ENCODE results near the gene ODC1.
"Not testable (repeated sequence)": the region's sequence is repeated elsewhere in the genome, so short reads cannot be mapped to it uniquely, and the experiment has no call there.

The ODC1 gene

DNA sequence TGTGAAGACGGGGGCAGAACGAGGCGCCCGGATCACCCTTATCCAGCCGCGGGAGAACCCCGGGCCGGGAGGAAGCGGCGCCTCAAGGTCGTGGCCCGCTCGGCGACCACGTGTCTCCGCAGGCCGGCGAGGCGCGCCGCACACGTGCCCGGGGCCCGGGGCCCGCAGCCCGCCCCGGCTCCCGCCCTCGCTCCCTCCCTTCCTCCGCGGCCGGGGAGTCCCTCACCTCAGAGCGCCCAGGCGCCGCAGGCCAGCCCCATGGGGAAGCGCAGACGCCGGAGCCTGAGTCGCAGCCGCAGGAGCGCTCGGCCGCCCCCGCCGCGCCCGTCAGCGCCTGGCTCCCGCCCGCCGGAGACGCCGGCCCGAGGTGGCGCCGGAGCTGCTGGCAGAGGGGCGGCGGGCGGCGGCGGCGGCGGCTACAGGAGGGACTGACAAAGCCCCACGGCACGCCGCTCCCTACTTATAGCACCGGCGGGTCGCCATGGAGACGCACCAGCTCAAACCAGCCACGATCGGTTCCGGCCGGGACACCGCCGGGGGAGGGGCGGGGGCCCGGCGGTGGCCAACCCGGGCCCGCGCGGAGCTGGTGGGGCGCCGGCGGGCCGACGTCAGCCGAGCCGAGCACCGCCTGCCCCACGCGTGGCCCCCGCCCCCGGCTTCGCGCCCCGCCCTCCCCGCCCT lies at the start of gene ODC1:
TSS of gene ODC1 (minus strand) at position 433 of the 681 bp plus-strand sequence. CDS start 3,295 bp downstream, outside the sequence.
- peak; percentile 95 to 98 for DNase-seq

DNA sequence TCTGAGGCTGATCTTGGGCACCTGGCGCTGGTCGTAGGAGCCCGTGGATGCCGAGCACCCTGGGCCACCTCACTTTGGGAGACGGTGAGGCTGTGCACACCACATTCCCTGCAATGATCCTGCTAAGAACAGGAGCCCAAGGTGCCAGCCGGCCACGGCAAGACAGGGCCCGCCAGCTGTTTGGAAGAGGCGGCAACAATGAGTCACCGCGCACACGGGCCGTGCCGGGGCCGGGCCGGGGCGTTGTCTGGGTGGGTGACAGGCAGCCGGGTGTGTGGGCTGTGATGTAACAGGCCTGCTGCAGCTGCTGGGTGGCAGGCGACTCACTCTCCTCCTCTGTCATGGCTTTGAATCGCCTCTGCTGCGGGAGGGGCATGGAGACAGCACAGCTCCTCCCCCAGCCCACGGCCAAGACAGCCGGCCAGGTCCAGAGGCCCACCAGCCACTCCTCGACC lies 49.7 kb upstream of the ODC1 start:
- peak; percentile 92 to 97 for DNase-seq

DNA sequence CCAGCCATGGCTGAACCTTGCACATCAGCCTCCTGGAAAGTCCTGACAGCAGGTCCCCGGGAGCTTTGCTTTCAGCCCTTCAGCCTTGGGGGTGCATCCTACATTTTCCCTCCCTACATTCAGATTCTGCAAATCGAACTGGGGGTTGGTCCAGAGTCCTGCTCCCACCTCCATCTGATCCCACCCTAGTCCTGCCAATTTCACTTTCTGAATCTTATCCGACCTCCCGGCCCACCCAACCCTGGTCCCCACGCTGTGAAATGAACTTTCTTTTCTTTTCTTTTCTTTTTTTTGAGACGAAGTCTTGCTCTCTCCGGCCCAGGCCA lies 47.8 kb upstream of the ODC1 start:
- DNase-seq = no peak

DNA sequence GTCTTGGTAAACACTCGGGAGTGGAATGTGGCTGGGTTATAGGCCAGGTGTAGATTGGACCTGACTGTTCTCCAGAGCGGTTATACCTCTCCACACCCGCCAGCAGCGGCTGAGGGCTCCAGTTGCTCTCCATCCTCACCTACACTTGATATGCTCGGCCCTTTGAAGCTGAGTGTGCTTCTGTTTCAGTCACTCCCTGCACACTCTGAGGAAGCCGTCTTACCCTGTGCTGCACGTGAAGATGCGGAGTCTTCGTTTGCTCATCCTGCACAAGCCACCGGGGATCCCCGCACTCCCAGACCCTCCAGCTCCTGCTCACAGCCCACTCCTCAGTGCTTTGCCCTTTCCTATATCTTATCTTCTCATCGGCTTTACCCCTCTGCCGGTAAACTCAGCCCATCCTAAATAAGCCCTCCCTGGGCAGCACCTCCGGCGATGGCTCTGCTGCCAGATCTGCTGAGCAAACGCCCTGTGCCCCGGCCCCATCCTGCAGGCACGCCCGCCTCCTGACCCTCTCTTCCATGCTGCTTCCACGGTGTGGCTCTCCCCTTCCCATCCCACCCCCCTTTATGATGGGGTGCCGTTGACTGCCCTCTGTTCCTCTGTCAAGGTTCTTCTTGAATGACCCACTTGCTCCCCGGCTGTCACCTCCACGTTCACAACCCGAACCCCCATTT lies 47.3 kb upstream of the ODC1 start:
- no peak for DNase-seq

DNA sequence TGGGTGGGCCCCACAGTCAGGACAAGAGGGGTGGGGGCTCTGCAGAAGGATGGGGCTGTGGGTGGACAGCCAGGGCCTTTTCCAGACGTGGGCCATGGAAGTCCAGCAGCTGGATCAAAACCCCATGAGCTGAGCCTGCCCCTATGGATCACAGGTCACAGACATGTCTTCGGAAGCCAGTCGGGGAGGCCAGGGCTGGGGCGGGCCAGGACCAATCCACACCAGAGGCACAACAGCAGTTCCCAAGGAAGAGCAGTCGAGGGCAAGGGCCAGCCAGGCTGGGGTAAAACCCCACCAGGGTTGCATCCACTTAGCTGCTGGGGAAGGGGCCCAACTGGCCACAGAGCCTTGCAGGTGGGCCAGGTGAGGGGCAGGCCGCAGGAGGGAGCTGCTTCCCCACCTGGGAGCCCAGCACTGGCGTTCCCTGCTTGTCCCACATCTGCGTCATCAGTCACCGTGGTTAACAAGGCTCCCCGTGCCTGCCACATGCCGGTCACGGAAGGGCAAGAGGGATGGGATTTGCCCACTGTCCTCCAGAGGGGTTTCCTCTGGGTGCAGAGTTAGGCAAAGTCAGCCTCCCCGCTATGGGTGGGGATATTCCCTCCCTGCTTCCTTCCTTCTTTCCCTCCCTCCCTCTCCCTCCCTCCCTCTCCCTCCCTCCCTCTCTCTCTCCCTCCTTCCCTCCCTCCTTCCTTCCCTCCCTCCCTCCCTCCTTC lies 46.4 kb upstream of the ODC1 start:
- DNase-seq = peak in 1 of 2 experiments; percentile 54

DNA sequence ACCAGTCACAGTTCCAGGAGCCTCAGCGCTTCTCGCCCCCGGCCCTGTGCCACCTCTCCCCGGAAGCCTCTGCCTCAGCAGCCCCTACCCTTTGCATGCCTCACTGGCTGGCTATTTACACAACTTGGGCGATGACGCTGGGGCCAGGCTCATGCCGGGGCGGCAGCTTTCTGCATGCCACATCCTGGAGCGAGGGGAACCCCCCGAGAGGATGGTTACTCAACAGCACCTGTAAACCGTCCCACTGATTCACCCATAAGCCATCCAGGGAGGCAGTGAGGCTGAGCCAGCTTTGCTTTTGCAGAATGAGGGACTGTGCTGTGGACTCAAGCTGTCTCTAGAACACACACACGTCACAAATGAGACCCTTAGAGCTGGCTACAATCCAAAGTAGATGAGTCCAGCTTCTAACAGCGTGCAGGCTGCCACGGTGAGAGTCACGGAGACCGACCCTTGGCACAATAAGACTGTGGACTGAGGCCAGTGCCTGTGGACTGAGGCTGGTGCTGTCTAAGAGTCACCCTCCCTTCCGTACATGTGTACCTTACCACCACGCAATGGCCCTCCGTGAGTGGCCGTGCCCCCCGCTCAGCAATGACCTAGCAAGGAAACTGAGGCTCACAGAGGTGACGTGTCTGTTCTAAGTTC lies 45.6 kb upstream of the ODC1 start:
- DNase-seq = peak; percentile 83 to 87

DNA sequence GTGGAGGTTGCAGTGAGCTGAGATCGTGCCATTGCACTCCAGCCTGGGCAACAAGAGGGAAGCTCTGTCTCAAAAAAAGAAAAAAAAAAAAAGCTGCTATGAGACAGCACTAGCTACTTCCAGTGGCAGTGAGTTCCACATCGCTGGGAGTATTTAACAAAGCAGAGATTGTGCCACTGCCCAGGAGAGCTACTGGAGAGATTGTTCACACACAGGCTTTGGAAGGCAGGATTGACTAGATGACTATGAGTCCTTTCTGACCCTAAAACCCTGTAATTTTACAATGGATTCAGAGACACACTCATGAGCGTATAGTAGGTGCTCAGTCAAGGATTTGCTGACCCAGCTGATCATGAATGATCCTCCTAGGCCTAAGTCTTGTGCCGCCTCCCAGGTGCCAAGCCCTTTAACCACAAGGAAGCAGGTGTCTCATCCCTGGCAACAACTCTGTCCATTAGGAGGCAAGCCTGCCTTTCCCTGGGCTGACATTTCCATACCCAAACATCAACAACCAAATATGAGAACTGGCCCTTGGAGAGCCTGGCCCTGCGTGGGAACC lies 45.0 kb upstream of the ODC1 start:
- no peak for DNase-seq

DNA sequence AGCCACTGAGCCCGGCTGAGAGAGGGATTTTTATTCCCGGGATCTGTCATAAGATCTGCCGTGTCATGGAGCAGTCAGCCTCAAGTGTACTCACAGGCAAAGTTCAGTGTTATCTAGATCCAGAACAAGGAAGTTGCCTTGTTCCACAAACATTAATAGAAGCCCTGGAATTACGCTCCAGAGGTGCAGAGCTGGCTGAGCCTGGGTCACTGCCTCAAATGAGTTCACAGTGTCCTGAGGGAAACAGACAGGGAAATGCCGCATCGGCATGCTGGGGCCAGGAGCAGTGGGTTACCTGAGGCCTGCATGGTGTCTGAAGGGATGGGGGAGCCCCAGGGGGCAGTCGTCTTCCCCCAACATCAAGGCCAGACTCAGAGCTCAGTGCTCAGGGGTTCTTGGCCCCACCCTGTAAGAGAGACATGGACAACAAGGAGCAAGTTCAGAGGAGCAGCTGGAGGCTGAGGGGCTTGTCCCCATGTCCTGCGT lies 42.7 kb upstream of the ODC1 start:
- DNase-seq = no peak

DNA sequence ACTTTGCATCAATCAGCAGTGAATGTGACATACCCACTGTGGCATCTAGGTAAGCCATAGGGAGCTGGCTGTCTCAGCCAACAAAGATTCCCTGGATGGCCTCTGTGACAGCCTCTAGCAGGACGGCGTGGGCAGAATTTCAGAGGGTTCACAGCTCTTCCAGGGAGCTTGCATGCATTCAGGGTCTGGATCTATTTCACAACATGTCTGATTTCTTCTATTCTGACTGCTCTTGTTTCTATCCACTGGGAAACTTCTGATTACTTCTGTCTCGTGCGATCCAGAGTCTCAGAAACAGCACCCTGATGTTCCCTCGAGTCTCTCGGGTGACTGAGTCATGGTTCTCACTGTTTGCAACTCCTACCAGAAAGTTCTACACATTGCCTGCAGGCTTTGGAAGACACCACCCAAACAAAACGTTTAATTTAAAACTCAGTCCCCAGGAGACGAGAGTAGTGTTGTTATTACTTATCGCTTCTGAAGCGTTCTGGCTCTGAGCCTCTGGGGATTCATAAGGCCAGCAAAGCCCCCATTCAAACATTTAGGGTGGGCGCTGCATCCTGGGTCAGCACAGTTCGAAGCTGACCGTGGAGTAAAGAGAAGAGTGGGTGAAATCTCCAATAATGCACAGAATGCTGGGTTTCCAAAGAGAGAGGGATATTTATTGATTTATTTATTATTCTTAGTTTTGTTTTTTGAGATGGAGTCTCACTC lies 41.9 kb upstream of the ODC1 start:
- no peak for DNase-seq

DNA sequence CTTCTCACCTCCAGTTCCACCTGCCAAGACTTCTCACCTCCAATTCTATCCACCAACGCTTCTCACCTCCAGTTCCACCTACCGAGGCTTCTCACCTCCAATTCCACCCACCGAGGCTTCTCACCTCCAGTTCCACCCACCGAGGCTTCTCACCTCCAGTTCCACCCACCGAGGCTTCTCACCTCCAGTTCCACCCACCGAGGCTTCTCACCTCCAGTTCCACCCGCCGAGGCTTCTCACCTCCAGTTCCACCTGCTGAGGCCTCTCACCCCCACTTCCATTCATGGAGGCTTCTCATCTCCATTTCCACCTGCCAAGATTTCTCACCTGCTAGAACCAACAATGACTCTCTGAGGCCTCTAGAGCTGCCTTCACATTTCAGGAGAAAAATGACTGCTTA lies 40.0 kb upstream of the ODC1 start:
- not testable (repeated sequence) for DNase-seq

DNA sequence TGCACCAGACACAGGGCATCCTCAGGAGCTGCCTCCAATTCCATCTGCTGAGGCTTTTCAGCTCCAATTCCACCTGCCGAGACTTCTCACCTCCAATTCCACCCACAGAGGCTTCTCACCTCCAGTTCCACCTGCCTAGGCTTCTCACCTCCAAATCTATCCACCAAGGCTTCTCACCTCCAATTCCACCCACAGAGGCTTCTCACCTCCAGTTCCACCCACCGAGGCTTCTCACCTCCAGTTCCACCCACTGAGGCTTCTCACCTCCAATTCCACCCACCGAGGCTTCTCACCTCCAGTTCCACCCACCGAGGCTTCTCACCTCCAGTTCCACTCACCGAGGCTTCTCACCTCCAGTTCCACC lies 39.6 kb upstream of the ODC1 start:
- not testable (repeated sequence) for DNase-seq

DNA sequence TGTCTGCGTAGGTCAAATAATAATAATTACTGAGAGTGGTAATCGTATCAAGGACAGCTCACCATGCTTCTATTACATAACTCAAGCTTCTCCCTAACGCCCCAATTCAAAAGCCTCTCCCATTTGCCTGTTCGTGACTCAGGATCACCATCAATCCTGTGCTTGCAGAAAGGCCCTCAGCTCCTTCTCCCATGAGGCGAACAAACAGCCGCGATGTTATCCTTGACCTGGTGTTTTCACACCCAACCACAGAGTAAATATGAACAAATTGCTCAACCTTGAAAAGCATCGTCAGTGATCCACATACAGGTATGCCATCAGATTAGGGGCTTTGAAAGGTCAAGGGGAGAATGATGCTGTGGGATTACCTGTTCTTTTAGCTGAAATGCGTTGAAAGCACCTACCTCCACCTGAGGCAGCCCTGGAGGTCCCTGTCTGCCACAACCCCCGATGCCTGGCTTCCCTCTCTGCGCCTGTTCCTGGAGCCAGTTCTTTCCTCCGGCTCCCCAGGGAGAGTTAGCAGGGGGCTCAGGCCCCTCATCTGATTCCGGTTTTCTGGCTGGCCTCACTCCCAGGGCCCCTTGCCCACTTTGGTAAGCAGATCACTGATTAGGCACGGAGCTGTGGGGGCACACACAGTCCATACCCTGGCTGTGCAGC lies 39.1 kb upstream of the ODC1 start:
- DNase-seq = peak in 1 of 2 experiments; percentile 50

DNA sequence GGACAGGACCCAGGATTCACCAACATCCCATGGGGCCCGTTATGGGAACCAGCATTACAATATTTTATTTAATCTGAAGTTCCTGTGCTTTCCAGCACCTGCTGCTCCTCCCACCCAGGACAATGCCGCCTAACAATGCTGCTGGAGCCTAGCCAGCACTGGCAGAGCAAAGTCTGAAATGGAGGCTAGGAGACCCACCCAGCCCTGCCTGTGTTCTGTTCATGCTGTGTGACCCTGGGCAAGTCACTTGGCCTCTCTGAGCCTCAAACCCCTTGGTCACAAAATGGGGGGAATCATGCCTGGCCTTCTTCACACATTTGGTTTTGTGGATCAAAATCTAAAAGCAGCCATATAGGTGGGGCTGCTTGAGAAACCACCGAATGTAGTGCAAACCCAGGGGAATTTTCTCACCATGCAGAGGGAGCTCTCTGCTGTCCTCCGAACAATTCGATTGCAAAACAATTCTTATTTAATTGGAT lies 38.5 kb upstream of the ODC1 start:
- peak; percentile 38 to 60 for DNase-seq

DNA sequence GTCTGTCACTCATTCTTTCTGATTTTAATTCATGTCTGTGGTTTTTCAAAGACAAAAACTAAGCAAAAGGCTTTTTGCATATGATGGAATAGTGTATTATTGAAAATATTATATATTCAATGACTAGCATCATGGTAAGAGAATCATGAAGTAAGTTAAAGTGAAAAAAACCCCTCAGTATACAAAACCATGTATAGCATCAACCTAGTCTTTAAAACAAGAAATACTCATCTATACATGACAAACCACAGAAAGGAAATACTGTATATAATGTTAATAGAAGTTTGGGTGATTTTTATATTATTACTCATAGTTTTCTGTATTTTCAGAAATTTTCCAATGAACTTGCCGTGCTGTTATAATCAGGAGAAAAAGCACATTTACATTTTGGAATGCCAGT lies 38.0 kb upstream of the ODC1 start:
- DNase-seq = no peak

DNA sequence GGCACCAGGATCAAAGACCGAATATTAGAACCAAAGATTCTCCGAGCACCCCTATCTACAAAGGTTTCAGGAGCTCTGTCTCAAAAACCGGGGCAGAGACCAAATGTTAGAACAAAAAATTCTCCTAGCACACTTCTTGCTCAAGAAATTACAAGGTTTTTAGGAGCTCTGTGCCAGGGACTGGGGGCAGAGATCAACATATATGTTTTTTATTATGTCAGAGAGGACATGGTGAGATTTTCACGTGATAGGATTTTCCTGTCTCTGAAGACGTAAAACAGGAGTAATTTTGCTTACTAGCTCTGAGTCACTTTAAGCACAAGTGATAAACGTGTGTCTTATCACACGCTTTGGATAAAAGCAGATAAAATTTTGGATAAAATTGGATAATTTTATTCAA lies 34.8 kb upstream of the ODC1 start:
- DNase-seq = no peak

DNA sequence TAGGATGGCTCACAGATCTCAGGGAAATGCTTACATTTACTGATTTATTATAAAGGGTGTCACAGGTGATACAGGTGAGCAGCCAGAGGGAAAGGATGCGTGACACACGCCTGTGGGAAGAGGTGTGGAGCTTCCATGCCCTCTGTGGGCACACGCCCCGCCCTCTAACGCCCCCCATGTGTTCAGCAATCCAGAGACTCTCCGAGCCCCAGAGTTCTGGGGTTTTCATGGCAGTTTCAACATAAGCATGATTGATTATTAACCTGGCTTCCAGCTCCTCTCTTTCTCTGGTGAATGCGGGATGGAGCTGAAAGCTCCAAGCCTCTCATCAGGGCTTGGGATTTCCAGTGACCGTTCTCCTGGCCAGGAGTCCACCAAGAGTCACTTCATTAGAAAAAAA lies 34.3 kb upstream of the ODC1 start:
- DNase-seq = no peak

DNA sequence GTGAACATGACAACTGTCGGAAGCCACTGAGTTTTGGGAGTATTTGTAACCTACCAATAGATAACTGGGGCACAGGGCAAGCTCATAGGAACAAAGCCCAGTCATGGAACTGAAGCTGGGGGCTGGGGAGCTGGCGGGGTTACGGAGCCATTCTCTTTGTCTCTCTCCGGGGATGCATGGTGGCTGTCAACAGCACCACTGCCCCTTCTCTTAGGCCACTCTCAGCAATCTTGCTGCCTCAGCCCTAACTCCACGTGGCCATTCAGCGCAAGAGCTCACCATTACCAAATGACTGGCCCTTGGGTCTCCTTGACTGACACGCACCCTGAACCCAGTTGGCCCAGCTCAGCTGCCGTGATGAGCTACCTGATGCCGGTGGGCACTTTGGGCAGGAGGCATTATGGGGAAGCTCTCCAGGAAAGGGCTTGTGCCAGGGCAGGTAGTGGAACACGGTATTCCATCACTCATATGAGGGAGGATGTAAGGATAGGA lies 33.6 kb upstream of the ODC1 start:
- no peak for DNase-seq

DNA sequence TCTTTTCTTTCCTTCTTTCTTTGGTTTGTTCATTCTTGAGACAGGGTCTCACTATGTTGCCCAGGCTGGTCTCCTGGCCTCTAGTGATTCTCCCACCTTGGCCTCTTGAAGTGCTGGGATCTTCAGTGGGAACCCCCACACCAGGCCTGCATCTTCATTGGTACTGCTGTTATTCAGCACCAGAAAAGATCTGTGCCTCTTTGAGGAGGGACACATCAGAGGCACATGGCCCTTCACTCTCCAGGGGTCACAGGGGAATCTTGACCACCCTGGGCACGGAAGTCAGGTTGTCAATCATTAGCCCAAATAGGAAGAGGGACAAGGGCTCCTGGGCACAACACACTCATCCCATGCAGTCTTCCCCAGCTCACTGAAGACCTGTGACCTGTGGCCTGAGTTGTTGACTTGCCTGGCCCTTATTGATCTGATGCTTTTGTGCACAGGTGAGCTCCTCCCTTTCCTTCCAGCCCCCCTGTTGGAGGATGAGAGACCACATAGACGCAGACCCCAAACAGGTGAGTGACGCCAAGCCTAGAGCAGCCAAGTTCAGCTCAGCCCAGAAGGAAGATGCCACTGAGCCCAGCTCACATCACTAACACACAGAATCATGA lies 33.0 kb upstream of the ODC1 start:
- no peak for DNase-seq

DNA sequence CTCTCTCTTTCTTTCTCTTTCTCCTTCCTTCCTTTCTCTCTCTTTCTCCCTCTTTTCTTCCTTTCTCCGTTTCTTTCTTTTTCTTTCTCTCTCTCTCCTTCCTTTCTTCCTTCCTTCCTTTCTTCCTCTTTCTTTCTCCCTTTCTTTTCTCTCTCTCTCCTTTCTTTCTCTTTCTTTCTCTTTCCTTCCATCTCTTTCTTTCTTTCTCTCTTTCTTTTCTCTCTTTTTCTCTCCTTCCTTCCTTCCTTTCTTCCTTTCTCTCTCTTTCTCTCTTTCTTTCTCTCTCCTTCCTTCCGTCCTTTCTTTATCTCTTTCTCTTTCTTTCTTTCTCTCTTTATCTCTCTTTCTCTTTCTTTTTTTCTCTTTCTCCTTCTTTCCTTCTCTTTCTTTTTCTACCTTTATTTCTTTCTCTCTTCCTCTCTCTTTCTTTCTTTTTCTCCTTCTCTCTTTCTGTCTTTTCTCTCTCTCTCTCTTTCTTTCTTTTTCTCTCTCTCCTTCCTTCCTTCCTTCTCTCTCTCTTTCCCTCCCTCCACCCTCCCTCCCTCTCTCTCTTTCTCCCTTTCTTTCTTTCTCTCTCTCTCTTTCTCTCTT lies 32.3 kb upstream of the ODC1 start:
- no peak for DNase-seq

DNA sequence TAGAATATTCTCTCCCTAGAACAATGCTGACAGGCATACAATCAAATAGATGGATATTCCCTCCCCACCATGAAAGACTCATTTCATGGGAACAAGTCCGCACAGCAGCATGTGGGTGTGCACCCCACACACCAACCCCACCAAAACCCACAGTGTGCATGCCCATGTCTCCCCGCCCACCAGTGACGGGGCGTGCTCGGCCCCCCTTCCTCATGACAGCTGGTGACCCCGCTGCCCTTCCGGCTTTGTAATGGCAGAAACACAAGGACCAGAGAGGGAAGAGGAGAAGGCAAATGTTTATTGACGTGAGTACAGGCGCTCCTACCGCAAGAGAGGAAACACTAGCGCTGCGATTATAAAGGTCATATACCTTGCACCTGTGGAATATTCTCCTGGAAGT lies 30.8 kb upstream of the ODC1 start:
- DNase-seq = peak in 1 of 2 experiments; percentile 46

DNA sequence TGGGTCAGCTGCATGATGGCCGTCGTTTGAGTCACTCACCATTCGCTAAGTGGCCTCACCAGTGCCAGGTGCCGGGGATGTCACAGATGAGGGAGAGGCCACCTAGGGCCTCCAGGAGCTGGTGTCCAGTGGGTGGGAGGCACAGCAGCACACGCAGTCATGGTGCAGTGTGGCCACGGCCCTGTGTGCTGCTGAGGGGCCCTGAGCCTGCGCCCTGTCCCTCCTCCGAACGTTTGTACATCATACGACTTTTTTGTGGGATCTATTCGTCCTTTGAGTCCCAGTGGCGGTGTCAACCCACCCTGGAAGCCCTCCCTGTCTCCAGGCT lies 30.1 kb upstream of the ODC1 start:
- no peak for DNase-seq
